IPS-NIHi11 (cell line): Measurements from ENCODE around the gene NCKAP5.
"Not testable (repeated sequence)": the region's sequence is repeated elsewhere in the genome, so short reads cannot be mapped to it uniquely, and the experiment has no call there.

ENCODE experiments used
- DNase-seq: peaks from one replicate; pipeline ENCODE4 v3.0.0; 2012; ENCODE audit warnings: mixed read lengths, low spot score

Gene NCKAP5

GRCh38 chr2:133522204-133522603 lies 46.1 kb downstream of the NCKAP5 start:
- DNase-seq, result no peak

- DNase-seq, result no peak
These were observed 47.0 kb downstream of the NCKAP5 start for GRCh38 chr2:133521146-133521745.

- not testable (repeated sequence) for DNase-seq
These were observed 48.6 kb downstream of the NCKAP5 start for GRCh38 chr2:133519677-133520076.

GRCh38 chr2:133518700-133519344 lies 49.4 kb downstream of the NCKAP5 start:
- no peak for DNase-seq

GRCh38 chr2:133517876-133518275 lies 50.4 kb downstream of the NCKAP5 start:
- DNase-seq, result no peak

GRCh38 chr2:133516405-133517026 lies 51.7 kb downstream of the NCKAP5 start:
- no peak for DNase-seq

- DNase-seq, result no peak
These were observed 53.0 kb downstream of the NCKAP5 start for GRCh38 chr2:133515271-133515670.

- DNase-seq, result no peak
These were observed 54.4 kb downstream of the NCKAP5 start for GRCh38 chr2:133513893-133514292.

GRCh38 chr2:133512121-133512520 lies 56.1 kb downstream of the NCKAP5 start:
- no peak for DNase-seq

- DNase-seq, result no peak
These were observed 56.6 kb downstream of the NCKAP5 start for GRCh38 chr2:133511679-133512078.

- DNase-seq, result no peak
These were observed 58.5 kb downstream of the NCKAP5 start for GRCh38 chr2:133509777-133510176.

- DNase-seq, result no peak
These were observed 59.6 kb downstream of the NCKAP5 start for GRCh38 chr2:133508546-133509165.

- DNase-seq, result no peak
These were observed 61.3 kb downstream of the NCKAP5 start for GRCh38 chr2:133506996-133507395.

- DNase-seq, result no peak
These were observed 63.4 kb downstream of the NCKAP5 start for GRCh38 chr2:133504566-133505505.

GRCh38 chr2:133503927-133504326 lies 64.3 kb downstream of the NCKAP5 start:
- DNase-seq, result no peak

- DNase-seq, result no peak
These were observed 64.9 kb downstream of the NCKAP5 start for GRCh38 chr2:133503323-133503722.

GRCh38 chr2:133502678-133503077 lies 65.6 kb downstream of the NCKAP5 start:
- no peak for DNase-seq

GRCh38 chr2:133500917-133501316 lies 67.3 kb downstream of the NCKAP5 start:
- DNase-seq, result no peak

GRCh38 chr2:133498662-133499585 lies 69.3 kb downstream of the NCKAP5 start:
- DNase-seq, result no peak

GRCh38 chr2:133497951-133498565 lies 70.2 kb downstream of the NCKAP5 start:
- no peak for DNase-seq
